IMR-90 (cell line): ENCODE data around the gene CDH13. TPM values are rescaled to one million over a fixed set of nuclear protein-coding genes. Genes with fewer than 3 reads are reported as not detected.

ENCODE experiments used
- ATAC-seq: fragments of 200-7000 bp; cut with Tn5 transposase; 2 replicates; pipeline ENCODE4 v1.9.1; 2020; ENCODE audit warnings: low read depth, mild to moderate bottlenecking, moderate library complexity
- BruUV-seq: library from RNA; stranded (reverse); fragments of 400-500 nt; replicated peaks from 2 replicates; lab custom pipeline; 2021; lab: Mats Ljungman, UMichigan
- CTCF ChIA-PET: fragments of 300-600 bp; formaldehyde crosslinking; extraction: SDS; loops from one replicate; lab custom pipeline; 2021; ENCODE audit warnings: antibody characterized with exemption; lab: Yijun Ruan, JAX
- POLR2A ChIA-PET: fragments of 300-600 bp; sonication (Branson Sonifier 250); formaldehyde crosslinking; loops from one replicate; lab custom pipeline; 2022; ENCODE audit warnings: antibody characterized with exemption; ENCODE audit not compliant: unreplicated experiment; lab: Charles Lee
- DNase-seq: peaks from one replicate; pipeline ENCODE4 v3.0.0; 2013
- H2AFZ ChIP-seq: replicated peaks from 2 replicates; pipeline ENCODE3; 2013; ENCODE audit warnings: low read length, mild to moderate bottlenecking; ENCODE audit not compliant: poor library complexity
- H2AK5ac ChIP-seq: 2 replicates; pipeline ENCODE4 v1.6.1; 2013; ENCODE audit warnings: low read depth, low read length, inconsistent platforms
- H2AK9ac ChIP-seq: replicated peaks from 2 replicates; pipeline ENCODE3; 2013; ENCODE audit warnings: mild to moderate bottlenecking, low read depth, low read length, moderate library complexity; ENCODE audit not compliant: poor library complexity
- H2BK120ac ChIP-seq: 2 replicates; pipeline ENCODE4 v1.6.1; 2013; ENCODE audit warnings: low read depth, low read length, inconsistent platforms
- H2BK15ac ChIP-seq: 3 replicates; pipeline ENCODE4 v1.6.1; 2013; ENCODE audit warnings: low read depth, low read length, inconsistent platforms
- H2BK20ac ChIP-seq: 2 replicates; pipeline ENCODE4 v1.6.1; 2013; ENCODE audit warnings: low read depth, mild to moderate bottlenecking, inconsistent platforms, low read length, moderate library complexity
- H2BK5ac ChIP-seq: 2 replicates; pipeline ENCODE4 v1.6.1; 2013; ENCODE audit warnings: mild to moderate bottlenecking, low read depth, low read length, inconsistent platforms; ENCODE audit not compliant: poor library complexity, severe bottlenecking
- H3K14ac ChIP-seq: replicated peaks from 2 replicates; pipeline ENCODE4 v1.6.1; 2013; ENCODE audit warnings: low read depth, low read length, inconsistent platforms
- H3K18ac ChIP-seq: 2 replicates; pipeline ENCODE4 v1.6.1; 2013; ENCODE audit warnings: low read depth, low read length, control low read depth
- H3K23ac ChIP-seq: 2 replicates; pipeline ENCODE4 v1.6.1; 2013; ENCODE audit warnings: low read depth, low read length, inconsistent platforms
- H3K27ac ChIP-seq: 2 replicates; pipeline ENCODE4 v1.5.1; 2013; ENCODE audit warnings: mild to moderate bottlenecking, control low read depth, low read length; ENCODE audit not compliant: insufficient read depth
- H3K27me3 ChIP-seq: 2 replicates; pipeline ENCODE4 v1.6.1; 2013; ENCODE audit warnings: low read length; ENCODE audit not compliant: control insufficient read depth, insufficient read depth
- H3K36me3 ChIP-seq: 2 replicates; pipeline ENCODE4 v1.6.1; 2013; ENCODE audit warnings: low read length, mixed read lengths; ENCODE audit not compliant: control insufficient read depth, insufficient read depth
- H3K4ac ChIP-seq: 2 replicates; pipeline ENCODE4 v1.6.1; 2013; ENCODE audit warnings: low read depth, low read length, inconsistent platforms
- H3K4me1 ChIP-seq: 2 replicates; pipeline ENCODE4 v1.6.1; 2013; ENCODE audit warnings: low read length, mixed read lengths; ENCODE audit not compliant: control insufficient read depth, insufficient read depth
- H3K4me2 ChIP-seq: 2 replicates; pipeline ENCODE4 v1.6.1; 2013; ENCODE audit warnings: low read depth, mild to moderate bottlenecking, control low read depth, low read length, moderate library complexity
- H3K4me3 ChIP-seq: 2 replicates; pipeline ENCODE4 v1.5.1; 2013; ENCODE audit warnings: low read depth, mild to moderate bottlenecking, control low read depth, low read length, moderate library complexity; ENCODE audit not compliant: insufficient read depth
- H3K56ac ChIP-seq: 2 replicates; pipeline ENCODE4 v1.6.1; 2013; ENCODE audit warnings: low read length, inconsistent platforms; ENCODE audit not compliant: insufficient read depth; ENCODE audit errors: extremely low read depth
- H3K79me1 ChIP-seq, 2 experiments: 2 replicates each; pipeline ENCODE4 v1.6.1; 2013; ENCODE audit warnings: low read length in 2 of 2, inconsistent platforms in 1 of 2, low read depth in 1 of 2
- H3K9ac ChIP-seq: 2 replicates; pipeline ENCODE4 v1.6.1; 2013; ENCODE audit warnings: low read depth, low read length, control low read depth
- H3K9me1 ChIP-seq: 2 replicates; pipeline ENCODE4 v1.6.1; 2013; ENCODE audit warnings: low read length, inconsistent platforms; ENCODE audit not compliant: insufficient read depth
- H3K9me3 ChIP-seq: 2 replicates; pipeline ENCODE4 v1.6.1; 2013; ENCODE audit warnings: low read length; ENCODE audit not compliant: control insufficient read depth, insufficient read depth
- H4K20me1 ChIP-seq: 2 replicates; pipeline ENCODE4 v1.6.1; 2013; ENCODE audit warnings: low read length, inconsistent platforms; ENCODE audit not compliant: insufficient read depth
- H4K5ac ChIP-seq: 2 replicates; pipeline ENCODE4 v1.6.1; 2013; ENCODE audit warnings: mild to moderate bottlenecking, low read depth, low read length, control low read depth
- H4K8ac ChIP-seq, 2 experiments: 2 replicates each; pipeline ENCODE4 v1.6.1; 2013; ENCODE audit warnings: low read depth in 2 of 2, low read length in 2 of 2, control low read depth in 1 of 2, inconsistent platforms in 1 of 2
- H4K91ac ChIP-seq: 2 replicates; pipeline ENCODE4 v1.6.1; 2013; ENCODE audit warnings: low read depth, low read length, inconsistent platforms; ENCODE audit not compliant: insufficient read depth
- BHLHE40 ChIP-seq: fragments of 150-350 bp; IDR thresholded peaks from 2 replicates; pipeline ENCODE4 v1.6.1; 2016; ENCODE audit warnings: mild to moderate bottlenecking, low read depth, low read length
- CEBPB ChIP-seq: IDR thresholded peaks from 2 replicates; pipeline ENCODE4 v1.6.1; 2012; ENCODE audit warnings: low read depth, low read length, improper control_type of control experiment
- MXI1 ChIP-seq: IDR thresholded peaks from 2 replicates; pipeline ENCODE4 v1.6.1; 2012; ENCODE audit warnings: low read depth, mild to moderate bottlenecking, low read length, moderate library complexity, borderline replicate concordance
- POLR2A ChIP-seq: IDR thresholded peaks from 2 replicates; pipeline ENCODE4 v1.6.1; 2012; ENCODE audit warnings: mild to moderate bottlenecking, low read depth, low read length
- RAD21 ChIP-seq: IDR thresholded peaks from 2 replicates; pipeline ENCODE4 v1.6.1; 2012; ENCODE audit warnings: low read length, improper control_type of control experiment
- WGBS, 2 experiments: methylation state at CpG; one replicate each; pipeline versions ENCODE4 v1.1.5 to v1.1.7; 2013; ENCODE audit warnings: missing lambda C conversion rate in 2 of 2; ENCODE audit not compliant: insufficient read length in 1 of 2; ENCODE audit errors: extremely low coverage in 2 of 2; 5-methylcytosine and 5-hydroxymethylcytosine counted together
- dilution Hi-C: fragments of 300-500 bp; cut with HindIII; formaldehyde crosslinking; loops from one replicate; pipeline ENCODE4 v1.14.3; 2018; ENCODE audit warnings: low sequenced_read_pairs; ENCODE audit not compliant: unreplicated experiment
- in situ Hi-C: fragments of 300-500 bp; cut with MboI; formaldehyde crosslinking; loops from 3 replicates; pipeline ENCODE4 v1.14.3; 2019; ENCODE audit warnings: low sequenced_read_pairs, inconsistent platforms, mixed read lengths
- intact Hi-C: fragments of 100-400 bp; cut with micrococcal nuclease; formaldehyde crosslinking; loops from 2 replicates; pipeline ENCODE4 v1.10.0; 2022
- polyA plus RNA-seq, 3 experiments: library from polyadenylated mRNA; depleted of rRNA; stranded (reverse); fragments of >200 nt; gene quantifications; 2 replicates each; pipeline ENCODE4 v1.2.3, GENCODE V29; 2012; ENCODE audit warnings: low replicate concordance in 1 of 3
- total RNA-seq: library from RNA; depleted of rRNA; stranded (reverse); fragments of >200 nt; gene quantifications from 2 replicates; pipeline ENCODE4 v1.2.3, GENCODE V29; 2012
- TF ChIP-seq, protein P1 (sequence below): fragments of 150-350 bp; IDR thresholded peaks from 2 replicates; pipeline ENCODE4 v1.6.1; 2016; ENCODE audit warnings: low read depth, mild to moderate bottlenecking, low read length, moderate library complexity, borderline replicate concordance

The CDH13 gene
- total and polyA plus RNA-seq, 2 of the 4 experiments (the other 2 are of a cell fraction), result 61.6 to 74.7 TPM

DNA sequence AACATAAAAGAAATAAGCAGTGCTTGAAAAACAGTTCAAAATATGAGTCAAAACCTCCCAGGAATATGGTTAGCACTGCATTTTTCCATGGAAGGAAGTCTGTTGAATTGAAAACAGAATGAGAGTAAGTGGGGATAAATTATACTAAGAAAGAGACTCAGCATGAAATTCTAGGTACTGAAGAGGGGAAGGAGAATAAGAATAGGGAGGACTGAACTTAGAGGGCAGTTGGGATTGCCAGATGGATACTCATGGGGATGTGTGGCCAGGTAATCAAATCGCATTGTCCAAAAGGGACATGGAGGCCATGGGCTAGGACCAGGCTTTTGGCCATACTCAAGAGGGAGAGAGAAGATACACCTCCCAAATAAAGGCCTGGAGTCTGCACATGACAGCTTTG is 247.9 kb downstream of the CDH13 start:
- H3K4me1 ChIP-seq, result no peaks in the 10 kb centered on the region
- H3K27me3 ChIP-seq, result no peaks in the 10 kb centered on the region
- no peak for ATAC-seq
- intact Hi-C loops, result no loop called here
- H3K9ac ChIP-seq, result no peak overlapping the region
- no peaks in the 10 kb centered on the region; the same call in 1 of the 2 replicates for H3K9me3 ChIP-seq
- no peak overlapping the region for H3K56ac ChIP-seq
- dilution Hi-C loops, result no loop called here
- in situ Hi-C loops, result no loop called here
- no peaks in the 10 kb centered on the region for H3K36me3 ChIP-seq
- POLR2A ChIA-PET, result no interaction called here
- no peak overlapping the region for H4K91ac ChIP-seq
- H2AK9ac ChIP-seq, result no peak overlapping the region
- no peaks in the 10 kb centered on the region; the same call in 1 of the 2 replicates for H3K9me1 ChIP-seq
- no peak for DNase-seq
- H2BK20ac ChIP-seq, result no peak overlapping the region
- H3K18ac ChIP-seq, result no peak overlapping the region
- H3K23ac ChIP-seq, result no peak overlapping the region
- no TSS peak for BruUV-seq
- H2BK5ac ChIP-seq, result no peak overlapping the region
- H3K79me1 ChIP-seq, result peaks cover 0 to 8% of the 10 kb centered on the region in 2 experiments; a peak in 2 of 4 replicates
- WGBS, 2 experiments, result no CpG with 5 or more reads among the region's 1 CpG
- H4K20me1 ChIP-seq, result no peaks in the 10 kb centered on the region
- H3K4ac ChIP-seq, result no peak overlapping the region
- H2BK15ac ChIP-seq, result no peak overlapping the region
- CTCF ChIA-PET, result no interaction called here
- no peak overlapping the region for H3K4me3 ChIP-seq
- H3K4me2 ChIP-seq, result no peak overlapping the region
- no peak overlapping the region for H2BK120ac ChIP-seq
- no peak overlapping the region for H2AK5ac ChIP-seq
- H2AFZ ChIP-seq, result no peak overlapping the region
- no peak overlapping the region for H4K8ac ChIP-seq
- TF ChIP-seq MXI1 (no peak), BHLHE40 (no peak), CEBPB (no peak), POLR2A (no peak), RAD21 (no peak)
- TF ChIP-seq, protein P1, sequence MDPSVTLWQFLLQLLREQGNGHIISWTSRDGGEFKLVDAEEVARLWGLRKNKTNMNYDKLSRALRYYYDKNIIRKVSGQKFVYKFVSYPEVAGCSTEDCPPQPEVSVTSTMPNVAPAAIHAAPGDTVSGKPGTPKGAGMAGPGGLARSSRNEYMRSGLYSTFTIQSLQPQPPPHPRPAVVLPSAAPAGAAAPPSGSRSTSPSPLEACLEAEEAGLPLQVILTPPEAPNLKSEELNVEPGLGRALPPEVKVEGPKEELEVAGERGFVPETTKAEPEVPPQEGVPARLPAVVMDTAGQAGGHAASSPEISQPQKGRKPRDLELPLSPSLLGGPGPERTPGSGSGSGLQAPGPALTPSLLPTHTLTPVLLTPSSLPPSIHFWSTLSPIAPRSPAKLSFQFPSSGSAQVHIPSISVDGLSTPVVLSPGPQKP, result no peak
- no peak overlapping the region for H3K27ac ChIP-seq
- no peak overlapping the region for H4K5ac ChIP-seq
- H3K14ac ChIP-seq, result no peak overlapping the region
